SJCRH30 (cell line): Measurements from ENCODE around the gene CTNNA2. TPM values are rescaled to one million over a fixed set of nuclear protein-coding genes. Genes with fewer than 3 reads are reported as not detected.
A peak's percentile ranks its signal among the peaks of the same experiment; 100 is the strongest.

Experiments
- DNase-seq, 2 experiments: peaks; one replicate each; pipeline ENCODE4 v3.0.0-alpha.2; 2015 to 2020
- H3K27ac ChIP-seq: fragments of 250-450 bp; sonication (Bioruptor Pico); 2 replicates; pipeline ENCODE4 v1.5.1; 2020; ENCODE audit warnings: mild to moderate bottlenecking, moderate library complexity
- H3K27me3 ChIP-seq: fragments of 250-450 bp; sonication (Bioruptor Pico); 2 replicates; pipeline ENCODE4 v1.5.1; 2020; ENCODE audit warnings: mild to moderate bottlenecking, moderate library complexity
- H3K36me3 ChIP-seq: fragments of 250-450 bp; sonication (Bioruptor Pico); 2 replicates; pipeline ENCODE4 v1.5.1; 2020; ENCODE audit warnings: mild to moderate bottlenecking, moderate library complexity
- H3K4me1 ChIP-seq: fragments of 250-450 bp; sonication (Bioruptor Pico); 2 replicates; pipeline ENCODE4 v1.5.1; 2020; ENCODE audit warnings: mild to moderate bottlenecking, moderate library complexity
- H3K4me3 ChIP-seq: fragments of 250-450 bp; sonication (Bioruptor Pico); 2 replicates; pipeline ENCODE4 v1.5.1; 2020; ENCODE audit warnings: mild to moderate bottlenecking, moderate library complexity
- H3K9me3 ChIP-seq: fragments of 250-450 bp; sonication (Bioruptor Pico); replicated peaks from 2 replicates; pipeline ENCODE4 v1.5.1; 2020; ENCODE audit warnings: mild to moderate bottlenecking, moderate library complexity
- total RNA-seq: library from RNA; depleted of rRNA; stranded (reverse); fragments of >200 nt; shearing (Covaris generic); gene quantifications from 2 replicates; pipeline ENCODE4 v1.2.3, GENCODE V29; 2014

CTNNA2 gene
- total RNA-seq, 1 experiment from 2014 or later: not detected

- Histone ChIP-seq H3K4me1 (no peaks in the 10 kb centered on the region), H3K27ac (no peak overlapping the region), H3K27me3 (peaks cover 14% of the 10 kb centered on the region; the same call in 1 of the 2 replicates), H3K36me3 (no peaks in the 10 kb centered on the region), H3K4me3 (no peak overlapping the region), H3K9me3 (no peaks in the 10 kb centered on the region; the same call in 1 of the 2 replicates)
- peak in 1 of 2 experiments; percentile 19 for DNase-seq
Measured at GRCh38 chr2:80326214-80326613, 813.4 kb downstream of the CTNNA2 start.

GRCh38 chr2:80326861-80327260 is 814.0 kb downstream of the CTNNA2 start:
- Histone ChIP-seq H3K4me1 (no peaks in the 10 kb centered on the region), H3K27me3 (peaks cover 14% of the 10 kb centered on the region; the same call in 1 of the 2 replicates), H3K27ac (no peak overlapping the region), H3K4me3 (no peak overlapping the region), H3K9me3 (no peaks in the 10 kb centered on the region; the same call in 1 of the 2 replicates), H3K36me3 (no peaks in the 10 kb centered on the region)
- no peak for DNase-seq

DNA sequence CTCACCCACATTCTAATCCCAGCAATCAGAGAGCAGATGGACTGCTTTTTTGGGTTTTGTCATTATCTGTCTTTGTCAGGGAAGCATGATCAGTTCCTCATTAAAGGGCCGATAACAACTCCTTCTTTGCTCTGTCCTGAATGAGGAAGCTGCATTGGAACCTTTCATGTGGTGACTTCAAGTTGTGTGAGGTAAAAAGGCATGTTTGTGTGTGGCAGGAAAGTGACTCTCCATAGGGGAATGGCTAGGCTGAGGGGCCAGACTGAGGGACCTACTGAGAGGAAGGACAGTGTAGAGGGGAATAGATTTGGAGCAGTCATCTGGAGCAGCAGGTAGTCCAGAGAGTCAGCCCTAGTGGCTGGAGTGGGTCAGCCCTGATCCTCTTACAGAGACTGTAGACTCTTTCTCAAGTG is 815.3 kb downstream of the CTNNA2 start:
- DNase-seq: no peak
- Histone ChIP-seq H3K4me1 (no peaks in the 10 kb centered on the region), H3K27me3 (peaks cover 9% of the 10 kb centered on the region; the same call in 1 of the 2 replicates), H3K4me3 (no peak overlapping the region), H3K36me3 (no peaks in the 10 kb centered on the region), H3K27ac (no peak overlapping the region), H3K9me3 (no peaks in the 10 kb centered on the region; the same call in 1 of the 2 replicates)

DNA sequence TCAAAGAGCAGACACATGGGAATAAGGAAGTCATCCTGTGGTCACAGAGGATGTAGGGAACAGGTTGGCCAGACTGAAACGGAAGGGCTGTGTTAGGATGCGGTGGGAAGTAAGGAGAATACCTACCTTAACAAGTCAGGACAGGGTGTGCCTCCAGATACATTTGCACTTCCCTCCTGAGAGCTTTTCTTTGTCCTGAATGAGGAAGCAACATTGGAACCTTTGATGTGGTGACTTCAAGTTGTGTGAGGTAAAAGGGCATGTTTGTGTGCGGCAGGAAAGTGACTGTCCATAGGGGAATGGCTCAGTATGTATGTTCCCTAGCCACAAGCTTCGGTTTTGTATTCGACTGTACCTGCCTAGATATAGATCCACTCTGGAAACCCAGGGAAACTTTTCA is 816.6 kb downstream of the CTNNA2 start:
- H3K4me1 ChIP-seq: no peaks in the 10 kb centered on the region

GRCh38 chr2:80330527-80331450 is 817.9 kb downstream of the CTNNA2 start:
- H3K9me3 ChIP-seq: no peaks in the 10 kb centered on the region
- no peaks in the 10 kb centered on the region for H3K4me1 ChIP-seq
- H3K36me3 ChIP-seq: no peaks in the 10 kb centered on the region
- peaks cover 4% of the 10 kb centered on the region; the same call in 1 of the 2 replicates for H3K27me3 ChIP-seq
- H3K4me3 ChIP-seq: no peak overlapping the region
- no peak overlapping the region for H3K27ac ChIP-seq
- DNase-seq: no peak

More for the DNA sequence above, 816.6 kb downstream of the CTNNA2 start:
- Histone ChIP-seq H3K27me3 (peaks cover 9% of the 10 kb centered on the region; the same call in 1 of the 2 replicates), H3K36me3 (no peaks in the 10 kb centered on the region), H3K4me3 (no peak overlapping the region), H3K27ac (no peak overlapping the region), H3K9me3 (no peaks in the 10 kb centered on the region; the same call in 1 of the 2 replicates)
- no peak for DNase-seq

DNA sequence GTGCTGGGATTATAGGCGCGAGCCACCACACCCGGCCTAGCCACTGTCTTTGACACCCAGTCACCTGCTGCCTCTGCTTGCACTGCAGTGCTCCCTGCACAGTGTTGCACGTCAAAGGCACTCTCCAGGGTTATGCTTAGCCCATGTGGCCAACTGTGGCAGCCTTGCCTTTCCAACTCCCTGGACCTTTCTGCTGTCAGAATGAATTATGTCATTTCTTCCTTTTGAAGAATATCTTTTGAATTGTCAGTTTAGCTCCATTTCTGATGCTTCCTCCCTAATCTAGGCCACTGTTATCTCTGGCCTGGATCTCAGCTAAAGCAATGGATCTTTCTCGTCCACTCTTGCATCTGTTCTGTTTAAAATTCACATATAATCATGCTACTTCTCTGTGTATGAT is 821.0 kb downstream of the CTNNA2 start:
- DNase-seq: no peak
- H3K27me3 ChIP-seq: no peaks in the 10 kb centered on the region; the same call in 1 of the 2 replicates
- H3K27ac ChIP-seq: no peak overlapping the region
- no peaks in the 10 kb centered on the region for H3K4me1 ChIP-seq
- no peaks in the 10 kb centered on the region for H3K9me3 ChIP-seq
- no peak overlapping the region for H3K4me3 ChIP-seq
- no peaks in the 10 kb centered on the region for H3K36me3 ChIP-seq

DNA sequence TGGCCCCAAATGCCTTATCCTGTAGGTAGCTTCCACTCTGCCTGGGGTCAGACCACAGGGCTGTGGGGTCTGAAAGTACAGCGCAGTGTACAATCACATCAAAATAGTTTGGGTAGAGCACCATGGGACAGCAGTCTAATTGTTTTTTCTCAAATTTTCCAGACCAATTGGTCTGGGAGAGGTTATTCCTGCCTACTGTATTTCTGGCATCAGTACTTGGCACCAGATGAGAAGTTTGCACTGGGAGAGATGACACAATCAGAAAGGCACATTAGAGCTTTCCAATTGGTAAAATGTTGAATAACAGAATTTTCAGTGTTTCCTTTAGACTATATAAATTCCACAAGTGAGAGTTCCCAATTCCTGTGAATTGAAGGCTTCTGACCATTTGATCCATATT is 822.6 kb downstream of the CTNNA2 start:
- Histone ChIP-seq H3K36me3 (no peaks in the 10 kb centered on the region), H3K4me1 (no peaks in the 10 kb centered on the region), H3K4me3 (no peak overlapping the region), H3K27ac (no peak overlapping the region), H3K9me3 (no peaks in the 10 kb centered on the region), H3K27me3 (no peaks in the 10 kb centered on the region)
- no peak for DNase-seq

DNA sequence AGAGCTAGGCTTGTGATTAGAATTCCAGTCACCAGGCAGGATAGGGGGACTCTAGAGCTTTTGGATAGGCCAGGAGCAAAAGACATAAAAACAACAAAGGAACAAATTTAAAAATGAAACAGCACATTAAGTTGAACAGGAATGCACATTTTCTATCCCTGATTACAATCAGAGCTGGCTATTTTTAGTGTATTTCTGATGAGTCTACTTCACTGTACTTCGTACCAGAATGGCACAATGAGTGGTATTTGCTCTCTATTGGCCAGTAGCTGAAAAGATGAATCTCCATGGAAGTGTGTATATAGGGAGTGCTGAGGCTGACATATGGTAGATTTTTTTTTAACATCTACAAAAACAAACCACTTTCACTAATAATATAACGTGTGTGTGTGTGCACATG is 825.9 kb downstream of the CTNNA2 start:
- Histone ChIP-seq H3K27me3 (no peaks in the 10 kb centered on the region; the same call in 1 of the 2 replicates), H3K4me1 (no peaks in the 10 kb centered on the region), H3K4me3 (no peak overlapping the region), H3K27ac (no peak overlapping the region), H3K36me3 (no peaks in the 10 kb centered on the region), H3K9me3 (no peaks in the 10 kb centered on the region)
- no peak for DNase-seq

DNA sequence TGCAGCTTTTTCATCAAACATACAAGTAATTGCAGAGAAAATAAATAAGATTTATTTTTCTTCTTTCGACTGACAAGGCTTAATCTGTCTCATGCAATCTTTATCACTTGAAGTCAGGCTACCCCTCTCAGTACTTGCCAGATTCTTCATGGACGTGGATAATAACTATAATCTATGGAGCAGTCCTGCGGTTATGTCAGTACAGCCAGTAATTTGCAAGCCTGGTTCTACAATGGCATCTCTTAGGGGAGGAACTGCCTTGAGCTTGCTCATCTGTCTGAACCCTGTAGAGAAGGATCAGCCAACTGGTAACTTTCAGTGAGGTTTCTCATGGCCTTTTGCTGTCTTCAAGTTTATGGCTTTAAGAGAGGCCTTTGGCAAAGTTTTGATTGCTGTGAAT is 827.2 kb downstream of the CTNNA2 start:
- Histone ChIP-seq H3K27me3 (no peaks in the 10 kb centered on the region; the same call in 1 of the 2 replicates), H3K27ac (no peak overlapping the region), H3K4me1 (no peaks in the 10 kb centered on the region), H3K4me3 (no peak overlapping the region), H3K36me3 (no peaks in the 10 kb centered on the region), H3K9me3 (no peaks in the 10 kb centered on the region)
- DNase-seq: no peak

DNA sequence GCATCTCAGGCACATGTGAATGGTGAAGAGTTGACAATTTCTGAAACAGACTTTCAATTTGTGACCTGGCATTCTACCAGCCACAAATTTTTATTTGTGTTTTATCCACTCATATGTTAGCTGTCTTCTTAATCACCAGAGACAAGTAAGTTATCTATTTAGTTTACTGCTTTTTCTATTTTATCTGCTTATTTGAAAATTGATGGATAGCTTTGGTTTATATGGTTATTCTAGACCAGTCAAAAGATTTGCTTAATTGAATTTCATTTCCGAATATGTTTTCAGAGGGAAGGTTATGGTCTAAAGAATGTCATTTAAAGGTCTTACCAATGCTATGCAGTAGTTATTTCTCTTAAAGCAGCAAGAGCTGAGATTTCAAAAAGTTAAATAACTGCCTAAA is 835.2 kb downstream of the CTNNA2 start:
- H3K27me3 ChIP-seq: peaks cover 5% of the 10 kb centered on the region; the same call in 1 of the 2 replicates
- H3K27ac ChIP-seq: no peak overlapping the region
- H3K36me3 ChIP-seq: no peaks in the 10 kb centered on the region
- H3K4me3 ChIP-seq: no peak overlapping the region
- no peaks in the 10 kb centered on the region for H3K9me3 ChIP-seq
- H3K4me1 ChIP-seq: no peaks in the 10 kb centered on the region
- no peak for DNase-seq

DNA sequence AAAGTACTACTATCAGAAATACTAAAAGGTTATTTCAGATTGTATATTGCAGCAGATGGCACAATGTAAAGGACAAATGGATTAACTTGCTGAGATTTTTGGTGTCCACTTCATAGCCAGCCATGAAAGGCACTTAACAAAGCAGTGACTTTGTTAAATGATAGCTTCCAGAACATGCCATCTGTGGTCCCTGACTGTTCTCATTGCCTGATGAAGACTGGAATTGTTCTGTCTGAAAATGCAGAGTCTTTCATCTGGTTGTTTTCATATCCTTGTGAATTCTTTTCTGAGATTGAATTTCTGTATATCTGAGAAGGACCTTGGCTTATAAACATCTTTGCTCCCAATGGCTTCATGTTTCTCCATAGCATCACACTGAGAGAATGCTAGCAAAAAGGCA is 836.1 kb downstream of the CTNNA2 start:
- Histone ChIP-seq H3K36me3 (no peaks in the 10 kb centered on the region), H3K4me1 (no peaks in the 10 kb centered on the region), H3K27me3 (peaks cover 10% of the 10 kb centered on the region), H3K4me3 (no peak overlapping the region), H3K9me3 (no peaks in the 10 kb centered on the region), H3K27ac (no peak overlapping the region)
- DNase-seq: no peak

GRCh38 chr2:80351231-80351630 is 838.4 kb downstream of the CTNNA2 start:
- Histone ChIP-seq H3K27me3 (peaks cover 12% of the 10 kb centered on the region), H3K27ac (no peak overlapping the region), H3K4me1 (no peaks in the 10 kb centered on the region), H3K9me3 (no peaks in the 10 kb centered on the region), H3K36me3 (no peaks in the 10 kb centered on the region), H3K4me3 (no peak overlapping the region)
- DNase-seq: no peak

DNA sequence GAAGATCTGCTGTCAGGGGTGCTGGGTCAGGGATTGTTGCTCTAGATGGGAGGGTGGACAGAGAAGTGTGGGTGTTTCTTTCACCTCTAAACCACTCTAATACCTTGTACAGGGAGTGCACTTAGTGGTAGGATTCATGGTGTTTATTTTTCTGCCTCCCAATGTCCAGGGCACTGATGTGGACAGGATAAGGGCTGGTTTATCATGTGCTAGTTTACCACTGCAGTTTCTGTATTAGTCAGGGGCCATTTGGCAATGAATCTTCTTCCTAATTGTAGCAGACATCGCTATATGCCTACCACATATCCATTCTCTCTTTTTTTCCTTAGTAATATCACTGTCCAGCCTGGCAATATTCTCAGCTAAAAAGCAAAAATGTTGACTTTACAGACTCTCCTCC is 842.0 kb downstream of the CTNNA2 start:
- no peak overlapping the region for H3K27ac ChIP-seq
- no peaks in the 10 kb centered on the region for H3K9me3 ChIP-seq
- H3K27me3 ChIP-seq: peaks cover 7% of the 10 kb centered on the region; the same call in 1 of the 2 replicates
- no peaks in the 10 kb centered on the region for H3K36me3 ChIP-seq
- H3K4me3 ChIP-seq: no peak overlapping the region
- no peaks in the 10 kb centered on the region for H3K4me1 ChIP-seq
- DNase-seq: no peak

DNA sequence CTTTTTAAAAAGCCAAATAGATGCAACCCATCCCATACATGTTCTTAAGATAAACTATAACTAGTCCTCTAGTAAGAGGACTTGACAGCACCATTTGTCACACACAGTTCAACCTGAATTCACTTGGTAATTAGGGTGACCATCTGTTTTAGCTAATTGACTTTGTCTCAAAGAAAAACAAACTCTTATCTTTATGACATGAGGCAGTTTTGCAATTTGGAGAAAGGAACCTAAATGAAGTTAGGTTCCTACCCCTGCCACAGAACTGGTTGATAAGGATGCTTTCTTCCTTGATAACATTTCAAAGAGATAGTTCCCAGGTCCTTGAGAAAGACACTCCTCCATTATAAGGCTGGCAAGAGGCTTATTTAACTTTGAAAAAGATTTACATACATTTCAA is 849.1 kb downstream of the CTNNA2 start:
- Histone ChIP-seq H3K4me3 (no peak overlapping the region), H3K27me3 (peaks cover 12% of the 10 kb centered on the region; the same call in 1 of the 2 replicates), H3K36me3 (no peaks in the 10 kb centered on the region), H3K4me1 (no peaks in the 10 kb centered on the region), H3K27ac (no peak overlapping the region), H3K9me3 (no peaks in the 10 kb centered on the region)
- DNase-seq: no peak

- Histone ChIP-seq H3K36me3 (no peaks in the 10 kb centered on the region), H3K4me1 (no peaks in the 10 kb centered on the region), H3K9me3 (no peaks in the 10 kb centered on the region), H3K27me3 (peaks cover 12% of the 10 kb centered on the region; the same call in 1 of the 2 replicates), H3K27ac (no peak overlapping the region), H3K4me3 (no peak overlapping the region)
- no peak for DNase-seq
Measured at GRCh38 chr2:80363330-80363729, 850.5 kb downstream of the CTNNA2 start.
